Ascending aorta (tissue), 2 donors: ENCODE measurements around the gene NAT16. TPM values are rescaled to one million over a fixed set of nuclear protein-coding genes. Genes with fewer than 3 reads are reported as not detected.

Source experiments
- DNase-seq, 2 donors: peaks; one replicate each; pipeline ENCODE4 v3.0.0-alpha.2; 2019; ENCODE audit warnings: low spot score in 2 of 2
- H3K27ac ChIP-seq, 2 donors: fragments of 200-600 bp; sonication (generic); one replicate each; pipeline ENCODE4 v1.5.1; 2016 to 2017; ENCODE audit warnings: mild to moderate bottlenecking in 1 of 2
- H3K27me3 ChIP-seq: fragments of 200-600 bp; sonication (generic); one replicate; pipeline ENCODE4 v1.5.1; 2017
- H3K36me3 ChIP-seq, 2 donors: fragments of 200-600 bp; sonication (generic); one replicate each; pipeline ENCODE4 v1.5.1; 2016
- H3K4me1 ChIP-seq, 2 donors: fragments of 200-600 bp; sonication (generic); one replicate each; pipeline ENCODE4 v1.5.1; 2016 to 2017; ENCODE audit warnings: mild to moderate bottlenecking in 1 of 2
- H3K4me3 ChIP-seq, 2 donors: fragments of 200-600 bp; sonication (generic); one replicate each; pipeline ENCODE4 v1.5.1; 2016 to 2017; ENCODE audit warnings: mild to moderate bottlenecking in 1 of 2
- H3K9me3 ChIP-seq, 2 donors: fragments of 200-600 bp; sonication (generic); one replicate each; pipeline ENCODE4 v1.5.1; 2016
- CTCF ChIP-seq, 3 experiments: fragments of 200-600 bp in 2 of 3; fragments of 450-650 bp in 1 of 3; sonication (generic) in 2 of 3; IDR thresholded peaks; one replicate each; pipeline ENCODE4 v1.5.1; 2016 to 2019; ENCODE audit warnings: antibody characterized with exemption in 3 of 3, mild to moderate bottlenecking in 1 of 3, moderate library complexity in 1 of 3
- intact Hi-C: fragments of 100-400 bp; cut with DNase I; formaldehyde crosslinking; loops from one replicate; pipeline ENCODE4 v1.15.1; 2023
- total RNA-seq: library from RNA; depleted of rRNA; stranded (reverse); fragments of >200 nt; gene quantifications from one replicate; pipeline ENCODE4 v1.1.0, GENCODE V29; 2016

NAT16 gene
- total RNA-seq, 1 donor from 2014 or later = not detected

- Histone ChIP-seq H3K4me1 (peaks cover 29 to 36% of the 10 kb centered on the region in 2 donors), H3K27ac (no peak overlapping the region), H3K4me3 (no peak overlapping the region), H3K36me3 (no peaks in the 10 kb centered on the region), H3K9me3 (no peaks in the 10 kb centered on the region), H3K27me3 (peaks cover 60% of the 10 kb centered on the region)
- intact Hi-C loops = no loop called here
- DNase-seq = no peak
- TF ChIP-seq CTCF (IDR thresholded peaks at IDR 0.05) = no peak
Measured at GRCh38 chr7:101166909-101167644, 13.0 kb downstream of the NAT16 start.

GRCh38 chr7:101166648-101166908 lies 13.5 kb downstream of the NAT16 start:
- intact Hi-C loops = no loop called here
- Histone ChIP-seq H3K4me1 (peaks cover 28 to 35% of the 10 kb centered on the region in 2 donors), H3K4me3 (no peak overlapping the region), H3K9me3 (no peaks in the 10 kb centered on the region), H3K27me3 (peaks cover 59% of the 10 kb centered on the region), H3K36me3 (no peaks in the 10 kb centered on the region), H3K27ac (no peak overlapping the region)
- DNase-seq = no peak
- no peak for TF ChIP-seq CTCF (IDR thresholded peaks at IDR 0.05)

- Histone ChIP-seq H3K4me3 (peak overlapping the region in 1 of 2 donors; percentile 23), H3K27me3 (peaks cover 54% of the 10 kb centered on the region), H3K4me1 (peaks cover 28 to 35% of the 10 kb centered on the region in 2 donors), H3K36me3 (no peaks in the 10 kb centered on the region), H3K9me3 (no peaks in the 10 kb centered on the region), H3K27ac (no peak overlapping the region)
- intact Hi-C loops = no loop called here
- DNase-seq = no peak
- TF ChIP-seq CTCF (IDR thresholded peaks at IDR 0.05) = no peak
Measured at GRCh38 chr7:101165958-101166647, 14.0 kb downstream of the NAT16 start.

- Histone ChIP-seq H3K9me3 (no peaks in the 10 kb centered on the region), H3K4me1 (peaks cover 28 to 35% of the 10 kb centered on the region in 2 donors), H3K27ac (no peak within 1 kb of the TSS), H3K4me3 (peak within 1 kb of the TSS; percentile 23 to 49), H3K27me3 (peaks cover 50% of the 10 kb centered on the region), H3K36me3 (peaks cover 0 to 3% of the 10 kb centered on the region in 2 donors)
- DNase-seq = peak; percentile 80 to 95
- intact Hi-C loops = no loop called here
- TF ChIP-seq CTCF (IDR thresholded peaks at IDR 0.05) = no peak
Measured at GRCh38 chr7:101165075-101165957, 14.8 kb downstream of the NAT16 start, which contains the start of gene VGF. TSS of gene VGF (minus strand) at chr7:101165569. CDS start at chr7:101164843, 726 bp downstream.

- H3K4me3 ChIP-seq = peak overlapping the region; percentile 49 to 58
- intact Hi-C loops = no loop called here
- H3K27ac ChIP-seq = no peak overlapping the region
- H3K36me3 ChIP-seq = peaks cover 4 to 12% of the 10 kb centered on the region in 2 donors
- peaks cover 25 to 31% of the 10 kb centered on the region in 2 donors for H3K4me1 ChIP-seq
- DNase-seq = no peak
- no peaks in the 10 kb centered on the region for H3K9me3 ChIP-seq
- TF ChIP-seq CTCF (IDR thresholded peaks at IDR 0.05) = no peak
- peaks cover 39% of the 10 kb centered on the region for H3K27me3 ChIP-seq
Measured at GRCh38 chr7:101164071-101164840, 15.8 kb downstream of the NAT16 start.
